Mucosa of descending colon (tissue), 3 donors: ENCODE results near the gene MX1. TPM values are rescaled to one million over a fixed set of nuclear protein-coding genes. Genes with fewer than 3 reads are reported as not detected.
A peak's percentile ranks its signal among the peaks of the same experiment; 100 is the strongest.
"Not testable (repeated sequence)": the region's sequence is repeated elsewhere in the genome, so short reads cannot be mapped to it uniquely, and the experiment has no call there.

Experiments
- ATAC-seq: fragments of 200-7000 bp; cut with Tn5 transposase; one replicate; pipeline ENCODE4 v1.9.1; 2020; ENCODE audit warnings: mild to moderate bottlenecking, moderate library complexity
- DNase-seq, 3 donors: peaks; one replicate each; pipeline ENCODE4 v3.0.0-alpha.2; 2020
- H3K36me3 ChIP-seq: fragments of 200-600 bp; one replicate; pipeline ENCODE4 v1.8.0; 2021; ENCODE audit warnings: low read depth, mild to moderate bottlenecking
- H3K4me1 ChIP-seq: fragments of 200-600 bp; one replicate; pipeline ENCODE4 v1.8.0; 2021; ENCODE audit warnings: low read depth, mild to moderate bottlenecking
- H3K4me3 ChIP-seq: fragments of 200-600 bp; one replicate; pipeline ENCODE4 v1.8.0; 2021; ENCODE audit warnings: mild to moderate bottlenecking
- H3K9me3 ChIP-seq: fragments of 200-600 bp; one replicate; pipeline ENCODE4 v1.8.0; 2021; ENCODE audit warnings: mild to moderate bottlenecking
- intact Hi-C, 2 donors: fragments of 100-400 bp; cut with DNase I in 1 of 2; cut with micrococcal nuclease in 1 of 2; formaldehyde crosslinking; loops; one replicate each; pipeline versions ENCODE4 v1.11.0 to v1.11.1; 2022; cut with DNase I, micrococcal nuclease
- total RNA-seq, 3 donors: library from RNA; stranded (reverse); fragmentation: NEBNext Ultra II Directional in 2 of 3; extraction: Animal tissue kit (Norgen Biotek cat#: 25700) in 2 of 3; gene quantifications; one replicate each; pipeline versions ENCODE4 v1.2.1 to v1.2.4, GENCODE V29; 2021 to 2023
- TF ChIP-seq, protein P1 (sequence below): fragments of 200-600 bp; IDR thresholded peaks from one replicate; pipeline ENCODE4 v1.8.0; 2022; ENCODE audit warnings: antibody characterized with exemption, mild to moderate bottlenecking
- donor health status: DM: no; HTN: no; CAD: no; lungs with moderate emphysema.
- donor health status: DM: no; HTN: no; CAD: no.
- donor health status: DM: no; HTN: yes; CAD: no.

The MX1 gene
- total RNA-seq, 3 donors from 2014 or later = 30.7 to 78.5 (median 31.2) TPM

- intact Hi-C loops = no loop called here
- TF ChIP-seq, protein P1, sequence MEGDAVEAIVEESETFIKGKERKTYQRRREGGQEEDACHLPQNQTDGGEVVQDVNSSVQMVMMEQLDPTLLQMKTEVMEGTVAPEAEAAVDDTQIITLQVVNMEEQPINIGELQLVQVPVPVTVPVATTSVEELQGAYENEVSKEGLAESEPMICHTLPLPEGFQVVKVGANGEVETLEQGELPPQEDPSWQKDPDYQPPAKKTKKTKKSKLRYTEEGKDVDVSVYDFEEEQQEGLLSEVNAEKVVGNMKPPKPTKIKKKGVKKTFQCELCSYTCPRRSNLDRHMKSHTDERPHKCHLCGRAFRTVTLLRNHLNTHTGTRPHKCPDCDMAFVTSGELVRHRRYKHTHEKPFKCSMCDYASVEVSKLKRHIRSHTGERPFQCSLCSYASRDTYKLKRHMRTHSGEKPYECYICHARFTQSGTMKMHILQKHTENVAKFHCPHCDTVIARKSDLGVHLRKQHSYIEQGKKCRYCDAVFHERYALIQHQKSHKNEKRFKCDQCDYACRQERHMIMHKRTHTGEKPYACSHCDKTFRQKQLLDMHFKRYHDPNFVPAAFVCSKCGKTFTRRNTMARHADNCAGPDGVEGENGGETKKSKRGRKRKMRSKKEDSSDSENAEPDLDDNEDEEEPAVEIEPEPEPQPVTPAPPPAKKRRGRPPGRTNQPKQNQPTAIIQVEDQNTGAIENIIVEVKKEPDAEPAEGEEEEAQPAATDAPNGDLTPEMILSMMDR = no peak
- ATAC-seq (no peak), DNase-seq (no peak)
- Histone ChIP-seq H3K4me1 (no peaks in the 10 kb centered on the region), H3K36me3 (no peaks in the 10 kb centered on the region), H3K4me3 (no peak overlapping the region), H3K9me3 (no peaks in the 10 kb centered on the region)
Observed at GRCh38 chr21:41418956-41419680, 6.9 kb upstream of the MX1 start.

DNA sequence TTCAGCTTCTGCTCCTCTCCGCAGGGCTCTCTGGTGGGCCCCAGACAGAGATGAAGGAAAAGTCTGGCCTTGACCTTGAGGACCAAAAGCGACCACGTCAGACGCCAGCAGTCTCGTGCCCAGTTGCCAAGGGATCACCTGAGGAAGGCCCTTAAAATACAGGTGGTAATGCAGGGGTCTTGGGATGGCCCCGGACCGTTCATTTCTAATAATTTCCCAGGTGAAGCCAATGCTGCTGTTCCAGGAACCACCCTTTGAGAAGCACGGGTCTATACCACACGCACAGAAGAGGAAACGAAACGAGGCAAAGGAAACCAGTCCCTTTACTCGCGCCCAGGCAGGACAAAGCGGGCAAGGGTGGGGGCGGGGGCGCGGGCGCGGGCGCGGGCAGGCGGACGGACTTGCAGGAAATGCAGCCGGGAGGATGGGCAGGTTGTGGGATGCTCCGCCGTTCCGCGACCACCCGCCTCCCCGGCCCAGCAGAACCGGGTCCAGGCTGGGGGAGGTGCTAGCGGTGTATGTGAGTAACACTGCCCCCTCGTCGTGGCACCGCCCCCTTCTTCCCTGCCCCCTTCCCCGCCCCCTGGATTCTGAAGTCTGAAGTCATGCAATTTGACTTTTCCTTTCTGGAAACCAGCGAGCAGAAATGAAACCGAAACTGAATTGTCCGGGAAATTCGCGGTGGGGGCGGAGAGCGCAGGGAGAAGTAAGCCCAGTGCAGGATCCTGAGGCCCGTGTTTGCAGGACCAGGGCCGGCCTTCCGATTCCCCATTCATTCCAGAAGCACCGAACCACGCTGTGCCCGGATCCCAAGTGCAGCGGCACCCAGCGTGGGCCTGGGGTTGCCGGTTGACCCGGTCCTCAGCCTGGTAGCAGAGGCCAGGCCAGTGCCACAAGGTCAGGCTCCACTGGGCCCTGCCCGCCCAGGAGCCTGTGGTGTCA is 5.8 kb upstream of the MX1 start:
- intact Hi-C loops = no loop called here
- TF ChIP-seq, protein P1 = no peak
- peak; percentile 84 to 91 (median 88) for DNase-seq
- H3K36me3 ChIP-seq = no peaks in the 10 kb centered on the region
- peak overlapping the region; percentile 19 for H3K4me3 ChIP-seq
- H3K4me1 ChIP-seq = no peaks in the 10 kb centered on the region
- peak; percentile 91 for ATAC-seq
- no peaks in the 10 kb centered on the region for H3K9me3 ChIP-seq

GRCh38 chr21:41420998-41421397 is 5.0 kb upstream of the MX1 start:
- H3K4me3 ChIP-seq, DNase-seq, ATAC-seq, H3K4me1 ChIP-seq, H3K36me3 ChIP-seq, H3K9me3 ChIP-seq, intact Hi-C loops: not testable (repeated sequence)

GRCh38 chr21:41422546-41423304 is 3.3 kb upstream of the MX1 start:
- intact Hi-C loops = no loop called here

GRCh38 chr21:41423305-41423636 is 2.8 kb upstream of the MX1 start:
- H3K9me3 ChIP-seq, H3K4me3 ChIP-seq, intact Hi-C loops, ATAC-seq, H3K36me3 ChIP-seq, DNase-seq, H3K4me1 ChIP-seq: not testable (repeated sequence)

More at GRCh38 chr21:41422546-41423304, 3.3 kb upstream of the MX1 start:
- ATAC-seq (no peak), DNase-seq (no peak)
- TF ChIP-seq, protein P1 = no peak
- H3K4me1 ChIP-seq = peaks cover 6% of the 10 kb centered on the region
- no peaks in the 10 kb centered on the region for H3K9me3 ChIP-seq
- H3K4me3 ChIP-seq = no peak overlapping the region
- no peaks in the 10 kb centered on the region for H3K36me3 ChIP-seq

- H3K9me3 ChIP-seq = no peaks in the 10 kb centered on the region
- no peaks in the 10 kb centered on the region for H3K36me3 ChIP-seq
- H3K4me3 ChIP-seq = peak overlapping the region; percentile 56
- peaks cover 6% of the 10 kb centered on the region for H3K4me1 ChIP-seq
- ATAC-seq = no peak
- no peak for DNase-seq
- TF ChIP-seq, protein P1 = no peak
- intact Hi-C loops = no loop called here
Observed at GRCh38 chr21:41425588-41425953, 468 bp upstream of the MX1 start.
